Ishikawa (cell line): ENCODE measurements around the gene OR1E2.

Source experiments
- CEBPB ChIP-seq: IDR thresholded peaks from 2 replicates; pipeline ENCODE4 v1.6.1; 2012
- CREB1 ChIP-seq: IDR thresholded peaks from 2 replicates; pipeline ENCODE4 v1.6.1; 2012; ENCODE audit warnings: low read depth
- EP300 ChIP-seq: IDR thresholded peaks from 2 replicates; pipeline ENCODE4 v1.6.1; 2012; ENCODE audit warnings: borderline replicate concordance
- FOXM1 ChIP-seq: IDR thresholded peaks from 2 replicates; pipeline ENCODE4 v1.6.1; 2012; ENCODE audit warnings: low read depth, borderline replicate concordance
- RAD21 ChIP-seq: IDR thresholded peaks from 2 replicates; pipeline ENCODE4 v1.6.1; 2012; ENCODE audit warnings: low read depth
- TAF1 ChIP-seq: IDR thresholded peaks from 2 replicates; pipeline ENCODE4 v1.6.1; 2012; ENCODE audit warnings: low read depth, mild to moderate bottlenecking
- TCF12 ChIP-seq: IDR thresholded peaks from 2 replicates; pipeline ENCODE4 v1.6.1; 2012; ENCODE audit warnings: low read depth
- TEAD4 ChIP-seq: IDR thresholded peaks from 2 replicates; pipeline ENCODE4 v1.6.1; 2012
- YY1 ChIP-seq: IDR thresholded peaks from 2 replicates; pipeline ENCODE4 v1.6.1; 2012; ENCODE audit warnings: low read depth
- TF ChIP-seq, protein P1 (sequence below): IDR thresholded peaks from 2 replicates; pipeline ENCODE4 v1.6.1; 2012
- TF ChIP-seq, protein P2 (sequence below): IDR thresholded peaks from 2 replicates; pipeline ENCODE4 v1.6.1; 2012

DNA sequence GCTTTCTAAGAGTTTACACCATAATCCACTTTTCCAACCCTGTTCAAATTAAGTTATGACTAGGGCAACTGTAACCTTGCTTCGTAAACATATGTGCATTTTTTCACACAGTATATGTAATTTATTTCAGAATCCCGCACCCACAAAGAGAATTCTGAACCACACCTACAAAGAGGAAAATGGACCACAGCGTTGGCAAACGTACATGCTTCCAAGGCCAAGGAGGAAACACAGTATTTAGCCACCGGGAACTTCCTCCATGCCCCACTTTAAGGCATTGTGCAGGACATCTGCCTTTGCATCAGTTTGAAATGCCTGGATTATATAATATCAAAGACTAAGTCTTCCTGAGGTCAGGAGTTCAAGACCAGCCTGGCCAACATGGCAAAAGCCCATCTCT, 35.9 kb upstream of the OR1E2 start:
- TF ChIP-seq TEAD4 (no peak), TCF12 (no peak), EP300 (no peak), YY1 (no peak), TAF1 (no peak), CEBPB (no peak), CREB1 (no peak), FOXM1 (no peak), RAD21 (no peak)
- TF ChIP-seq, protein P1, sequence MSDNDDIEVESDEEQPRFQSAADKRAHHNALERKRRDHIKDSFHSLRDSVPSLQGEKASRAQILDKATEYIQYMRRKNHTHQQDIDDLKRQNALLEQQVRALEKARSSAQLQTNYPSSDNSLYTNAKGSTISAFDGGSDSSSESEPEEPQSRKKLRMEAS: no peak
- TF ChIP-seq, protein P2, sequence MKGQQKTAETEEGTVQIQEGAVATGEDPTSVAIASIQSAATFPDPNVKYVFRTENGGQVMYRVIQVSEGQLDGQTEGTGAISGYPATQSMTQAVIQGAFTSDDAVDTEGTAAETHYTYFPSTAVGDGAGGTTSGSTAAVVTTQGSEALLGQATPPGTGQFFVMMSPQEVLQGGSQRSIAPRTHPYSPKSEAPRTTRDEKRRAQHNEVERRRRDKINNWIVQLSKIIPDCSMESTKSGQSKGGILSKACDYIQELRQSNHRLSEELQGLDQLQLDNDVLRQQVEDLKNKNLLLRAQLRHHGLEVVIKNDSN: no peak
